Bronchial epithelial cell (primary cell): ENCODE results near the gene FNBP1. TPM values are rescaled to one million over a fixed set of nuclear protein-coding genes. Genes with fewer than 3 reads are reported as not detected.
"Not testable (repeated sequence)": the region's sequence is repeated elsewhere in the genome, so short reads cannot be mapped to it uniquely, and the experiment has no call there.

ENCODE experiments used
- DNase-seq: peaks from one replicate; pipeline ENCODE4 v3.0.0-alpha.2; 2010; ENCODE audit warnings: low read depth
- FAIRE-seq: peaks from 2 replicates; lab custom pipeline; 2011; peaks lifted over from hg19 to GRCh38; lab: Jason Lieb, UNC
- H3K27me3 ChIP-seq: 2 replicates; pipeline ENCODE4 v1.5.1; 2011; ENCODE audit warnings: low read length; ENCODE audit not compliant: control insufficient read depth, insufficient read depth
- H3K36me3 ChIP-seq: 2 replicates; pipeline ENCODE4 v1.5.1; 2011; ENCODE audit warnings: low read length; ENCODE audit not compliant: control insufficient read depth, insufficient read depth
- H3K4me3 ChIP-seq: 2 replicates; pipeline ENCODE4 v1.5.1; 2011; ENCODE audit warnings: mild to moderate bottlenecking, low read depth, low read length, control low read depth
- CTCF ChIP-seq: IDR thresholded peaks from 2 replicates; pipeline ENCODE4 v1.5.1; 2011; ENCODE audit warnings: mild to moderate bottlenecking, moderate library complexity, low read length, control low read depth, inconsistent platforms; ENCODE audit not compliant: insufficient read depth, severe bottlenecking
- total RNA-seq: library from RNA; depleted of rRNA; stranded (reverse); fragments of >200 nt; gene quantifications from 2 replicates; pipeline ENCODE4 v1.2.1, GENCODE V29; 2014

Gene FNBP1
- total RNA-seq, 1 donor from 2014 or later, result 13.4 TPM

DNA sequence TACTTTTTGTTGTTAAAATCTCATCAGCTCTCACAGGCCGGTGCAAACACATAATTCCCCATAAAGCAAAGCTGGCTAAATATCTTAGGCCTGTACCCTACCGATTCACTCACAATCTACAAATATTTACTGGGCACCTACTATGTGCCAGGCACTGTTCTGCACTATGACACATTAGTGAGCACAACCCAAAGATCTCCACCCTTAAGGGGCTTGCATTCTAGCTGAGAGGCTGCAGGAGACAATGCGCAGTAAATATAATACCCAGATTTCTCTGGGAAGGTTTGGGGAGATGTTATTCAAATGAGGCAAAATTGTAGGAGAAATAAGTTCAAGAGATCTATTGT lies 53.7 kb downstream of the FNBP1 start:
- FAIRE-seq (no peak), DNase-seq (no peak)
- TF ChIP-seq CTCF, result no peak
- H3K36me3 ChIP-seq, result no peaks in the 10 kb centered on the region
- H3K4me3 ChIP-seq, result no peak overlapping the region
- no peaks in the 10 kb centered on the region for H3K27me3 ChIP-seq

GRCh38 chr9:129988607-129989361 lies 54.2 kb downstream of the FNBP1 start:
- no peak for DNase-seq
- no peak for TF ChIP-seq CTCF
- Histone ChIP-seq H3K4me3 (no peak overlapping the region), H3K27me3 (no peaks in the 10 kb centered on the region), H3K36me3 (no peaks in the 10 kb centered on the region)
- no peak for FAIRE-seq

DNA sequence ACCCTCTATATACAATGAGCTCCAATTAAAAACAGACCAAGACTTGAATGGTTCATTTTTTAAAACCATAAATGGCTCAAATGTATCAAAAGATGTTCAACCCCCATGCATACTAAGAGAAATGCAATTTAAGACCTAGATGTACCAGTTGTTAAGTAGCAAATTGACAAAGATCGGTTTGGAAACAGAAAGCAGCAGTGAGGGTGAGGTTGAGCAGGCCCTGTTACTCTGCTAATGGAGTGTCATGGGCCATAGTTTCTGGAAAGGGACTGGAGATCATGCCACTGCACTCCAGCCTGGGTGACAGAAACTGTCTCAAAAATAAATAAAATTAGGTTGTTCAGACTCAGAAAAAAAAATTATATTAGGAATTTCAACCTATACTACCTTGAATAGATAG lies 55.0 kb downstream of the FNBP1 start:
- Histone ChIP-seq H3K4me3 (no peak overlapping the region), H3K27me3 (no peaks in the 10 kb centered on the region), H3K36me3 (no peaks in the 10 kb centered on the region)
- no peak for DNase-seq
- no peak for FAIRE-seq
- no peak for TF ChIP-seq CTCF

GRCh38 chr9:129987047-129987446 lies 55.9 kb downstream of the FNBP1 start:
- Histone ChIP-seq H3K4me3 (no peak overlapping the region), H3K27me3 (no peaks in the 10 kb centered on the region), H3K36me3 (no peaks in the 10 kb centered on the region)
- no peak for DNase-seq
- FAIRE-seq, result no peak
- TF ChIP-seq CTCF, result no peak

GRCh38 chr9:129984589-129984988 lies 58.4 kb downstream of the FNBP1 start:
- not testable (repeated sequence) for H3K4me3 ChIP-seq, FAIRE-seq, H3K27me3 ChIP-seq, H3K36me3 ChIP-seq, DNase-seq

DNA sequence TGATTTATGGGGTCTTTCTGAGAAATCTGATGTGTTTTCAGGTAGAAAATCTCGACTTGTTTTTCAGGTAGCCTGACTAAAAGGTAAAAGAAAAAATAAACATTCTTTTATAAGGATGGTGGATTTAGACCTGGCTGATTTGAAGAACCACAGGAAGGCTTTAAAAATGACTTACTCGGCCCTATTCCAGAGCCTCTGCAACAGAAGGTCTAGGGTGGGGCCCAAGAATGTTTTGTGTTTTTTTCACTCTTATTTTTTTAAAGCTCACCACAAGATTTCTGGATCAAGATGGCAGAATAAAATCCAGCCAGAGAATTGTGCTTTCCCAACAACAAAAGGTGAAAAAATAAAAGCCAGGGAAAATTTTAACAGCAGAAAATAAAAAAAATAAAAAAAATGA lies 59.1 kb downstream of the FNBP1 start:
- no peak for TF ChIP-seq CTCF
- no peak for DNase-seq
- FAIRE-seq, result no peak

More for the DNA sequence above, 59.1 kb downstream of the FNBP1 start:
- no peaks in the 10 kb centered on the region for H3K27me3 ChIP-seq
- H3K36me3 ChIP-seq, result no peaks in the 10 kb centered on the region
- H3K4me3 ChIP-seq, result no peak overlapping the region
